ENCODE measurements around the gene OPHN1.

Gene OPHN1

GRCh38 chrX:68048774-68049173 is 384.5 kb downstream of the OPHN1 start:
- no CpG with 5 or more reads among the region's 1 CpG for WGBS, 2 donors (ENCODE audit: extremely low coverage in 2 of 2, insufficient read length in 2 of 2, insufficient replicate concordance in 1 of 2)
- Histone ChIP-seq H4K91ac (ENCODE audit: low read depth, low read length, poor library complexity) (no peak overlapping the region), H3K4me3 (ENCODE audit: low read length in 2 of 2) (no peak overlapping the region), H3K36me3 (replicated peaks in 1 of 2; ENCODE audit: control insufficient read depth in 2 of 2, insufficient read depth in 2 of 2, low read length in 2 of 2) (no peaks in the 10 kb centered on the region), H2AK5ac (ENCODE audit: low read depth, low read length) (no peak overlapping the region), H3K9ac (ENCODE audit: low read depth, low read length, poor library complexity) (no peak overlapping the region), H3K14ac (ENCODE audit: low read length) (no peak overlapping the region), H3K27me3 (ENCODE audit: control insufficient read depth in 3 of 3, insufficient read depth in 3 of 3, low read depth in 1 of 3, low read length in 3 of 3) (no peaks in the 10 kb centered on the region), H3K23ac (ENCODE audit: low read depth, low read length, poor library complexity) (no peak overlapping the region), H3K4me1 (ENCODE audit: control insufficient read depth in 2 of 2, insufficient read depth in 1 of 2, low read depth in 1 of 2, low read length in 2 of 2) (no peaks in the 10 kb centered on the region), H3K79me1 (ENCODE audit: low read depth, low read length) (no peaks in the 10 kb centered on the region), H2BK12ac (ENCODE audit: low read length) (no peak overlapping the region), H3K4me2 (ENCODE audit: insufficient read depth, low read length, poor library complexity, severe bottlenecking) (no peak overlapping the region), H3K18ac (ENCODE audit: low read length) (no peak overlapping the region), H2AFZ (ENCODE audit: low read length) (no peak overlapping the region), H3K9me3 (replicated peaks in 1 of 2; ENCODE audit: control insufficient read depth in 2 of 2, insufficient read depth in 1 of 2, low read depth in 1 of 2, low read length in 2 of 2) (no peaks in the 10 kb centered on the region), H3K27ac (replicated peaks; ENCODE audit: low read length) (no peak overlapping the region), H2BK120ac (ENCODE audit: low read depth, low read length) (no peak overlapping the region), H2BK5ac (ENCODE audit: low read length) (no peak overlapping the region), H4K8ac (ENCODE audit: low read depth, low read length) (no peak overlapping the region), H2BK15ac (ENCODE audit: low read length) (no peak overlapping the region), H3K4ac (ENCODE audit: low read length) (no peak overlapping the region)
- no peak for DNase-seq (ENCODE audit: low spot score)

- no peak overlapping the region for H4K91ac ChIP-seq (ENCODE audit: low read depth, low read length, poor library complexity)
- H3K4me3 ChIP-seq (ENCODE audit: low read length in 2 of 2): no peak overlapping the region
- H3K4ac ChIP-seq (ENCODE audit: low read length): no peak overlapping the region
- H2BK5ac ChIP-seq (ENCODE audit: low read length): no peak overlapping the region
- H3K9me3 ChIP-seq (replicated peaks in 1 of 2; ENCODE audit: control insufficient read depth in 2 of 2, insufficient read depth in 1 of 2, low read depth in 1 of 2, low read length in 2 of 2): no peaks in the 10 kb centered on the region
- no peak overlapping the region for H2BK12ac ChIP-seq (ENCODE audit: low read length)
- H2AK5ac ChIP-seq (ENCODE audit: low read depth, low read length): no peak overlapping the region
- H2AFZ ChIP-seq (ENCODE audit: low read length): no peak overlapping the region
- no peaks in the 10 kb centered on the region for H3K79me1 ChIP-seq (ENCODE audit: low read depth, low read length)
- no peak overlapping the region for H3K4me2 ChIP-seq (ENCODE audit: insufficient read depth, low read length, poor library complexity, severe bottlenecking)
- no peaks in the 10 kb centered on the region for H3K4me1 ChIP-seq (ENCODE audit: control insufficient read depth in 2 of 2, insufficient read depth in 1 of 2, low read depth in 1 of 2, low read length in 2 of 2)
- no peak overlapping the region for H3K14ac ChIP-seq (ENCODE audit: low read length)
- no peak overlapping the region for H3K18ac ChIP-seq (ENCODE audit: low read length)
- no peak overlapping the region for H4K8ac ChIP-seq (ENCODE audit: low read depth, low read length)
- no peak overlapping the region for H2BK15ac ChIP-seq (ENCODE audit: low read length)
- no peak overlapping the region for H3K9ac ChIP-seq (ENCODE audit: low read depth, low read length, poor library complexity)
- H3K27ac ChIP-seq (replicated peaks; ENCODE audit: low read length): no peak overlapping the region
- no peaks in the 10 kb centered on the region for H3K36me3 ChIP-seq (replicated peaks in 1 of 2; ENCODE audit: control insufficient read depth in 2 of 2, insufficient read depth in 2 of 2, low read length in 2 of 2)
- H3K23ac ChIP-seq (ENCODE audit: low read depth, low read length, poor library complexity): no peak overlapping the region
- no CpG with 5 or more reads among the region's 2 CpGs for WGBS, 2 donors (ENCODE audit: extremely low coverage in 2 of 2, insufficient read length in 2 of 2, insufficient replicate concordance in 1 of 2)
- H3K27me3 ChIP-seq (ENCODE audit: control insufficient read depth in 3 of 3, insufficient read depth in 3 of 3, low read depth in 1 of 3, low read length in 3 of 3): no peaks in the 10 kb centered on the region
- DNase-seq (ENCODE audit: low spot score): no peak
- no peak overlapping the region for H2BK120ac ChIP-seq (ENCODE audit: low read depth, low read length)
These were observed 388.2 kb downstream of the OPHN1 start for GRCh38 chrX:68045008-68045577.

- Histone ChIP-seq H3K4me3 (ENCODE audit: low read length in 2 of 2) (no peak overlapping the region), H3K27me3 (ENCODE audit: control insufficient read depth in 3 of 3, insufficient read depth in 3 of 3, low read depth in 1 of 3, low read length in 3 of 3) (no peaks in the 10 kb centered on the region), H2BK12ac (ENCODE audit: low read length) (no peak overlapping the region), H2BK5ac (ENCODE audit: low read length) (no peak overlapping the region), H4K8ac (ENCODE audit: low read depth, low read length) (no peak overlapping the region), H3K23ac (ENCODE audit: low read depth, low read length, poor library complexity) (no peak overlapping the region), H3K9ac (ENCODE audit: low read depth, low read length, poor library complexity) (no peak overlapping the region), H3K4me1 (ENCODE audit: control insufficient read depth in 2 of 2, insufficient read depth in 1 of 2, low read depth in 1 of 2, low read length in 2 of 2) (no peaks in the 10 kb centered on the region), H2BK120ac (ENCODE audit: low read depth, low read length) (no peak overlapping the region), H3K4ac (ENCODE audit: low read length) (no peak overlapping the region), H3K18ac (ENCODE audit: low read length) (no peak overlapping the region), H2BK15ac (ENCODE audit: low read length) (no peak overlapping the region), H2AFZ (ENCODE audit: low read length) (no peak overlapping the region), H4K91ac (ENCODE audit: low read depth, low read length, poor library complexity) (no peak overlapping the region), H3K27ac (replicated peaks; ENCODE audit: low read length) (no peak overlapping the region), H3K36me3 (replicated peaks in 1 of 2; ENCODE audit: control insufficient read depth in 2 of 2, insufficient read depth in 2 of 2, low read length in 2 of 2) (no peaks in the 10 kb centered on the region), H3K79me1 (ENCODE audit: low read depth, low read length) (no peaks in the 10 kb centered on the region), H3K4me2 (ENCODE audit: insufficient read depth, low read length, poor library complexity, severe bottlenecking) (no peak overlapping the region), H3K14ac (ENCODE audit: low read length) (no peak overlapping the region), H2AK5ac (ENCODE audit: low read depth, low read length) (no peak overlapping the region), H3K9me3 (replicated peaks in 1 of 2; ENCODE audit: control insufficient read depth in 2 of 2, insufficient read depth in 1 of 2, low read depth in 1 of 2, low read length in 2 of 2) (no peaks in the 10 kb centered on the region)
- no CpG with 5 or more reads among the region's 1 CpG for WGBS, 2 donors (ENCODE audit: extremely low coverage in 2 of 2, insufficient read length in 2 of 2, insufficient replicate concordance in 1 of 2)
- DNase-seq (ENCODE audit: low spot score): no peak
These were observed 389.4 kb downstream of the OPHN1 start for GRCh38 chrX:68043713-68044438.

- WGBS, 2 donors (ENCODE audit: extremely low coverage in 2 of 2, insufficient read length in 2 of 2, insufficient replicate concordance in 1 of 2): no CpG with 5 or more reads among the region's 1 CpG
These were observed 392.2 kb downstream of the OPHN1 start for GRCh38 chrX:68041110-68041509.

More at GRCh38 chrX:68041110-68041509, 392.2 kb downstream of the OPHN1 start:
- Histone ChIP-seq H3K79me1 (ENCODE audit: low read depth, low read length) (no peaks in the 10 kb centered on the region), H3K4me3 (ENCODE audit: low read length in 2 of 2) (no peak overlapping the region), H2BK12ac (ENCODE audit: low read length) (no peak overlapping the region), H2BK120ac (ENCODE audit: low read depth, low read length) (no peak overlapping the region), H3K4me2 (ENCODE audit: insufficient read depth, low read length, poor library complexity, severe bottlenecking) (no peak overlapping the region), H2BK15ac (ENCODE audit: low read length) (no peak overlapping the region), H3K27ac (replicated peaks; ENCODE audit: low read length) (no peak overlapping the region), H3K9ac (ENCODE audit: low read depth, low read length, poor library complexity) (no peak overlapping the region), H2AFZ (ENCODE audit: low read length) (no peak overlapping the region), H3K23ac (ENCODE audit: low read depth, low read length, poor library complexity) (no peak overlapping the region), H3K27me3 (ENCODE audit: control insufficient read depth in 3 of 3, insufficient read depth in 3 of 3, low read depth in 1 of 3, low read length in 3 of 3) (no peaks in the 10 kb centered on the region), H3K4ac (ENCODE audit: low read length) (no peak overlapping the region), H3K4me1 (ENCODE audit: control insufficient read depth in 2 of 2, insufficient read depth in 1 of 2, low read depth in 1 of 2, low read length in 2 of 2) (no peaks in the 10 kb centered on the region), H3K9me3 (replicated peaks in 1 of 2; ENCODE audit: control insufficient read depth in 2 of 2, insufficient read depth in 1 of 2, low read depth in 1 of 2, low read length in 2 of 2) (no peaks in the 10 kb centered on the region), H2BK5ac (ENCODE audit: low read length) (no peak overlapping the region), H2AK5ac (ENCODE audit: low read depth, low read length) (no peak overlapping the region), H3K14ac (ENCODE audit: low read length) (no peak overlapping the region), H3K36me3 (replicated peaks in 1 of 2; ENCODE audit: control insufficient read depth in 2 of 2, insufficient read depth in 2 of 2, low read length in 2 of 2) (no peaks in the 10 kb centered on the region), H4K91ac (ENCODE audit: low read depth, low read length, poor library complexity) (no peak overlapping the region), H4K8ac (ENCODE audit: low read depth, low read length) (no peak overlapping the region), H3K18ac (ENCODE audit: low read length) (no peak overlapping the region)
- DNase-seq (ENCODE audit: low spot score): no peak
